ENCODE results near the gene CIRBP.

DNA sequence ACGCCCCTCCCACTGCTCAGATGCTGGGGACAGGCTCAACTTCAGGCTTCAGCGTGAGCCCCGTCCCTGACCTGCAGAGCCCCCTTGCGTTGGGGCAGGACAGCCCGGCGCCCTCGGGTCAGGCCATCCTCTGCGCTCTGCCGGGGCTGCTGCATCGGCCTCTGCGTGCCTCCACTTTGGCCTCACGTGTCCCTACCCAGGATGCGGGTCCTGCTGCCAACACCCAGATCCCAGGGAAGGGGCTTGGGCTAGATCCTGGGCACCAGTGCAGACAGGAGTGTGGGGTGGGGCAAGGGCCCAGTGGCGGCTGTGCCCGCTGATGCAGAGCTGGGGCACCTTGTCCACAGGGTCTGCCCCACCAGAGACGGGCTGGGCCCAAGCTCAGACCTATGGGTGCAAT is 44.3 kb upstream of the CIRBP start:
- TF ChIP-seq ZNF468 (CRISPR knock-in tag; IDR thresholded peaks at IDR 0.05), result no peak
- TF ChIP-seq, protein P1, sequence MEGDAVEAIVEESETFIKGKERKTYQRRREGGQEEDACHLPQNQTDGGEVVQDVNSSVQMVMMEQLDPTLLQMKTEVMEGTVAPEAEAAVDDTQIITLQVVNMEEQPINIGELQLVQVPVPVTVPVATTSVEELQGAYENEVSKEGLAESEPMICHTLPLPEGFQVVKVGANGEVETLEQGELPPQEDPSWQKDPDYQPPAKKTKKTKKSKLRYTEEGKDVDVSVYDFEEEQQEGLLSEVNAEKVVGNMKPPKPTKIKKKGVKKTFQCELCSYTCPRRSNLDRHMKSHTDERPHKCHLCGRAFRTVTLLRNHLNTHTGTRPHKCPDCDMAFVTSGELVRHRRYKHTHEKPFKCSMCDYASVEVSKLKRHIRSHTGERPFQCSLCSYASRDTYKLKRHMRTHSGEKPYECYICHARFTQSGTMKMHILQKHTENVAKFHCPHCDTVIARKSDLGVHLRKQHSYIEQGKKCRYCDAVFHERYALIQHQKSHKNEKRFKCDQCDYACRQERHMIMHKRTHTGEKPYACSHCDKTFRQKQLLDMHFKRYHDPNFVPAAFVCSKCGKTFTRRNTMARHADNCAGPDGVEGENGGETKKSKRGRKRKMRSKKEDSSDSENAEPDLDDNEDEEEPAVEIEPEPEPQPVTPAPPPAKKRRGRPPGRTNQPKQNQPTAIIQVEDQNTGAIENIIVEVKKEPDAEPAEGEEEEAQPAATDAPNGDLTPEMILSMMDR (CRISPR knock-in tag; IDR thresholded peaks at IDR 0.05), result no peak
- TF ChIP-seq, protein P2, sequence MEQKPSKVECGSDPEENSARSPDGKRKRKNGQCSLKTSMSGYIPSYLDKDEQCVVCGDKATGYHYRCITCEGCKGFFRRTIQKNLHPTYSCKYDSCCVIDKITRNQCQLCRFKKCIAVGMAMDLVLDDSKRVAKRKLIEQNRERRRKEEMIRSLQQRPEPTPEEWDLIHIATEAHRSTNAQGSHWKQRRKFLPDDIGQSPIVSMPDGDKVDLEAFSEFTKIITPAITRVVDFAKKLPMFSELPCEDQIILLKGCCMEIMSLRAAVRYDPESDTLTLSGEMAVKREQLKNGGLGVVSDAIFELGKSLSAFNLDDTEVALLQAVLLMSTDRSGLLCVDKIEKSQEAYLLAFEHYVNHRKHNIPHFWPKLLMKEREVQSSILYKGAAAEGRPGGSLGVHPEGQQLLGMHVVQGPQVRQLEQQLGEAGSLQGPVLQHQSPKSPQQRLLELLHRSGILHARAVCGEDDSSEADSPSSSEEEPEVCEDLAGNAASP (CRISPR knock-in tag; IDR thresholded peaks at IDR 0.05; ENCODE audit: borderline replicate concordance), result no peak
- no peak for TF ChIP-seq POLR2A (IDR thresholded peaks at IDR 0.05; ENCODE audit: insufficient read depth in 1 of 2, low read depth in 2 of 2, low read length in 2 of 2)
- TF ChIP-seq HMG20A (CRISPR knock-in tag; IDR thresholded peaks at IDR 0.05; ENCODE audit: borderline replicate concordance), result no peak
- no peak for TF ChIP-seq MEIS2 (CRISPR knock-in tag; IDR thresholded peaks at IDR 0.05)

Data from HepG2 (cell line).